ENCODE measurements around the gene XYLT2.
"Not testable (repeated sequence)": the region's sequence is repeated elsewhere in the genome, so short reads cannot be mapped to it uniquely, and the experiment has no call there.

The XYLT2 gene

GRCh38 chr17:50389534-50389933 is 43.6 kb downstream of the XYLT2 start:
- no peak for DNase-seq (ENCODE audit: low read depth)

GRCh38 chr17:50392621-50393020 is 46.7 kb downstream of the XYLT2 start:
- no peak for DNase-seq (ENCODE audit: low read depth)

GRCh38 chr17:50393700-50394099 is 47.8 kb downstream of the XYLT2 start:
- DNase-seq (ENCODE audit: low read depth) = no peak

GRCh38 chr17:50394711-50395110 is 48.8 kb downstream of the XYLT2 start:
- no peak for DNase-seq (ENCODE audit: low read depth)

GRCh38 chr17:50396261-50397110 is 50.6 kb downstream of the XYLT2 start:
- DNase-seq (ENCODE audit: low read depth) = no peak

- DNase-seq (ENCODE audit: low read depth) = peak; percentile 89
These were observed 51.4 kb downstream of the XYLT2 start, which contains the start of gene LRRC59 for GRCh38 chr17:50397111-50397918. TSS of gene LRRC59 (minus strand) at chr17:50397523. CDS start at chr17:50397317, 206 bp downstream.

GRCh38 chr17:50397919-50398285 is 52.0 kb downstream of the XYLT2 start:
- no peak for DNase-seq (ENCODE audit: low read depth)

GRCh38 chr17:50398672-50399071 is 52.7 kb downstream of the XYLT2 start:
- not testable (repeated sequence) for DNase-seq (ENCODE audit: low read depth)

- DNase-seq (ENCODE audit: low read depth) = not testable (repeated sequence)
These were observed 53.7 kb downstream of the XYLT2 start for GRCh38 chr17:50399591-50399990.

GRCh38 chr17:50405351-50405750 is 59.4 kb downstream of the XYLT2 start:
- DNase-seq (ENCODE audit: low read depth) = not testable (repeated sequence)

GRCh38 chr17:50406578-50406977 is 60.7 kb downstream of the XYLT2 start:
- no peak for DNase-seq (ENCODE audit: low read depth)

GRCh38 chr17:50407921-50408320 is 62.0 kb downstream of the XYLT2 start:
- no peak for DNase-seq (ENCODE audit: low read depth)

All from stimulated activated CD8-positive, alpha-beta memory T cell treated with anti-CD3 and anti-CD28 coated beads, Interleukin-7, amount 100 ng/mL, for 24 hours (primary cell).